Glutamatergic neuron (in vitro differentiated cells): ENCODE data around the gene YPEL1. TPM values are rescaled to one million over a fixed set of nuclear protein-coding genes. Genes with fewer than 3 reads are reported as not detected.
A peak's percentile ranks its signal among the peaks of the same experiment; 100 is the strongest.

Experiments
- DNase-seq: peaks from one replicate; pipeline ENCODE4 v3.0.0; 2022
- H3K27ac Mint-ChIP-seq: one replicate; pipeline ENCODE4 v1.8.0; 2020; ENCODE audit warnings: mild to moderate bottlenecking, mixed read lengths, inconsistent platforms; ENCODE audit not compliant: unreplicated experiment
- H3K27me3 Mint-ChIP-seq: one replicate; pipeline ENCODE4 v1.8.0; 2020; ENCODE audit warnings: mild to moderate bottlenecking, moderate library complexity, mixed read lengths, inconsistent platforms; ENCODE audit not compliant: unreplicated experiment
- H3K36me3 Mint-ChIP-seq: one replicate; pipeline ENCODE4 v1.8.0; 2020; ENCODE audit warnings: mild to moderate bottlenecking, mixed read lengths, inconsistent platforms; ENCODE audit not compliant: unreplicated experiment
- H3K4me1 Mint-ChIP-seq: one replicate; pipeline ENCODE4 v1.8.0; 2020; ENCODE audit warnings: mild to moderate bottlenecking, low read depth, mixed read lengths, inconsistent platforms; ENCODE audit not compliant: unreplicated experiment
- H3K4me3 Mint-ChIP-seq: one replicate; pipeline ENCODE4 v1.8.0; 2020; ENCODE audit warnings: mild to moderate bottlenecking, mixed read lengths, inconsistent platforms; ENCODE audit not compliant: unreplicated experiment
- H3K9me3 Mint-ChIP-seq: one replicate; pipeline ENCODE4 v1.8.0; 2020; ENCODE audit warnings: mild to moderate bottlenecking, moderate library complexity, mixed read lengths, inconsistent platforms; ENCODE audit not compliant: unreplicated experiment
- CTCF ChIP-seq: fragments of 200-600 bp; sonication (generic); IDR thresholded peaks from one replicate; pipeline ENCODE4 v1.5.0; 2021; ENCODE audit not compliant: partially characterized antibody, unreplicated experiment
- total RNA-seq: library from RNA; stranded (reverse); fragmentation: NEBNext Ultra II Directional; extraction: Animal tissue kit (Norgen Biotek cat#: 25700); gene quantifications from one replicate; pipeline ENCODE4 v1.2.1, GENCODE V29; 2021; ENCODE audit not compliant: unreplicated experiment

Gene YPEL1
- total RNA-seq, 1 donor from 2014 or later = 71.2 TPM

GRCh38 chr22:21759646-21760376 is 24.2 kb upstream of the YPEL1 start:
- no peak overlapping the region for H3K4me3 Mint-ChIP-seq
- H3K4me1 Mint-ChIP-seq = peaks cover 38% of the 10 kb centered on the region
- H3K36me3 Mint-ChIP-seq = peaks cover 7% of the 10 kb centered on the region
- peak overlapping the region; percentile 64 for H3K27ac Mint-ChIP-seq
- H3K9me3 Mint-ChIP-seq = peaks cover 16% of the 10 kb centered on the region
- peaks cover 14% of the 10 kb centered on the region for H3K27me3 Mint-ChIP-seq
- no peak for TF ChIP-seq CTCF
- no peak for DNase-seq

GRCh38 chr22:21759093-21759492 is 23.5 kb upstream of the YPEL1 start:
- H3K9me3 Mint-ChIP-seq = peaks cover 23% of the 10 kb centered on the region
- H3K4me3 Mint-ChIP-seq = no peak overlapping the region
- H3K27me3 Mint-ChIP-seq = peaks cover 20% of the 10 kb centered on the region
- H3K36me3 Mint-ChIP-seq = peaks cover 7% of the 10 kb centered on the region
- peak overlapping the region; percentile 56 for H3K27ac Mint-ChIP-seq
- no peak for DNase-seq
- H3K4me1 Mint-ChIP-seq = peaks cover 46% of the 10 kb centered on the region
- no peak for TF ChIP-seq CTCF

- Mint-ChIP-seq H3K4me3 (no peak overlapping the region), H3K27ac (peak overlapping the region; percentile 41)
- no peak for DNase-seq
Observed at GRCh38 chr22:21758091-21758864, 22.7 kb upstream of the YPEL1 start.

GRCh38 chr22:21755851-21756284 is 20.3 kb upstream of the YPEL1 start:
- H3K27ac Mint-ChIP-seq = peak overlapping the region; percentile 100
- peaks cover 7% of the 10 kb centered on the region for H3K36me3 Mint-ChIP-seq
- no peak for TF ChIP-seq CTCF
- DNase-seq = no peak
- peaks cover 63% of the 10 kb centered on the region for H3K4me1 Mint-ChIP-seq
- H3K9me3 Mint-ChIP-seq = peaks cover 32% of the 10 kb centered on the region
- H3K27me3 Mint-ChIP-seq = peaks cover 22% of the 10 kb centered on the region
- H3K4me3 Mint-ChIP-seq = peak overlapping the region; percentile 74

More at GRCh38 chr22:21758091-21758864, 22.7 kb upstream of the YPEL1 start:
- peaks cover 7% of the 10 kb centered on the region for H3K36me3 Mint-ChIP-seq
- no peak for TF ChIP-seq CTCF
- H3K27me3 Mint-ChIP-seq = peaks cover 22% of the 10 kb centered on the region
- peaks cover 52% of the 10 kb centered on the region for H3K4me1 Mint-ChIP-seq
- peaks cover 26% of the 10 kb centered on the region for H3K9me3 Mint-ChIP-seq
